ENCODE data around the gene USP17L26.
"Not testable (repeated sequence)": the region's sequence is repeated elsewhere in the genome, so short reads cannot be mapped to it uniquely, and the experiment has no call there.

The USP17L26 gene, protein sequence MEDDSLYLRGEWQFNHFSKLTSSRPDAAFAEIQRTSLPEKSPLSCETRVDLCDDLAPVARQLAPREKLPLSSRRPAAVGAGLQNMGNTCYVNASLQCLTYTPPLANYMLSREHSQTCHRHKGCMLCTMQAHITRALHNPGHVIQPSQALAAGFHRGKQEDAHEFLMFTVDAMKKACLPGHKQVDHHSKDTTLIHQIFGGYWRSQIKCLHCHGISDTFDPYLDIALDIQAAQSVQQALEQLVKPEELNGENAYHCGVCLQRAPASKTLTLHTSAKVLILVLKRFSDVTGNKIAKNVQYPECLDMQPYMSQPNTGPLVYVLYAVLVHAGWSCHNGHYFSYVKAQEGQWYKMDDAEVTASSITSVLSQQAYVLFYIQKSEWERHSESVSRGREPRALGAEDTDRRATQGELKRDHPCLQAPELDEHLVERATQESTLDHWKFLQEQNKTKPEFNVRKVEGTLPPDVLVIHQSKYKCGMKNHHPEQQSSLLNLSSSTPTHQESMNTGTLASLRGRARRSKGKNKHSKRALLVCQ

DNA sequence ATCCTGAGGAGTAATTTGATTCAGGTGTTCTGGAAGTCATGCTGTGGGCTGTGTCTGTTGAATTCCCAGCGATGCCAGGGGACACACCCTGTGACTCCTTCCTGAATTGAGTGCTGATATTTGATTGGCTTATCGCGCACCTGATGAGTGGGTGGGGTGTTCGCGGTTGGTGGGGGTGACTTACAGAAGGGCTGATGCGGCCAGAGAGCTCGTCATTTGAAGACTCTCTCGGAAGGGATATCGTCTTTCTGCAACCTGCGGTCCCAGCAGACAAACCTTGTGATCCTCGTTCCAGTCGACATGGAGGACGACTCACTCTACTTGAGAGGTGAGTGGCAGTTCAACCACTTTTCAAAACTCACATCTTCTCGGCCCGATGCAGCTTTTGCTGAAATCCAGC lies at the start of gene USP17L26:
USP17L26 (plus strand) TSS at position 301 of the 400 bp plus-strand sequence; CDS start at position 301, 0 bp downstream.
- not testable (repeated sequence) for H3K4me3 ChIP-seq (ENCODE audit: low read depth in 1 of 2, low read length in 1 of 2); H3K4me1 ChIP-seq (ENCODE audit: control insufficient read depth in 1 of 2, insufficient read depth in 1 of 2, low read depth in 1 of 2, low read length in 1 of 2); H3K27ac ChIP-seq; H3K27me3 ChIP-seq; H3K9me3 ChIP-seq; H3K36me3 ChIP-seq

DNA sequence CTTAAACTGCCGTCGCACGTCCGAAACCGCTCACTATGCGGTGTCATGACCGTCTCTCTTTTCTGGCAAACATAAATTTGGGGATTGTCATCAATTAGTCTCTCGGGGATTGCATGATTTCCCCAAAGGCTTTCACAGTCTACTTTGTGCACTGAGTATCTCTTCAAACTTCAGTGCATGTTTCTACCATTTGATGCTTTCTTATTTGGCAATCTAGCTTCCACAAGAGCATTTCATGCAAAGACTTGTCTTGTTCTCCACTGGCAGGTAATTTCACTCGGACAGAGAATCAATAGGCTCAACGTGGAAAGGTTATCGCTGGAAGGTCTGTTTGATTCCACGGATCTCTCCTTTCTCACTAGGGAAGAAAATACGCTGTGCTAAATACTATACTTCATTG lies 10.3 kb upstream of the USP17L26 start:
- not testable (repeated sequence) for H3K4me3 ChIP-seq (ENCODE audit: low read depth in 1 of 2, low read length in 1 of 2); H3K4me1 ChIP-seq (ENCODE audit: control insufficient read depth in 1 of 2, insufficient read depth in 1 of 2, low read depth in 1 of 2, low read length in 1 of 2); H3K27me3 ChIP-seq; H3K27ac ChIP-seq; H3K9me3 ChIP-seq; H3K36me3 ChIP-seq

DNA sequence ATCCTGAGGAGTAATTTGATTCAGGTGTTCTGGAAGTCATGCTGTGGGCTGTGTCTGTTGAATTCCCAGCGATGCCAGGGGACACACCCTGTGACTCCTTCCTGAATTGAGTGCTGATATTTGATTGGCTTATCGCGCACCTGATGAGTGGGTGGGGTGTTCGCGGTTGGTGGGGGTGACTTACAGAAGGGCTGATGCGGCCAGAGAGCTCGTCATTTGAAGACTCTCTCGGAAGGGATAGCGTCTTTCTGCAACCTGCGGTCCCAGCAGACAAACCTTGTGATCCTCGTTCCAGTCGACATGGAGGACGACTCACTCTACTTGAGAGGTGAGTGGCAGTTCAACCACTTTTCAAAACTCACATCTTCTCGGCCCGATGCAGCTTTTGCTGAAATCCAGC lies 9.6 kb upstream of the USP17L26 start, which contains the start of gene USP17L24:
USP17L24 (plus strand) TSS at position 301 of the 400 bp plus-strand sequence; CDS start at position 301, 0 bp downstream.
- H3K4me3 ChIP-seq (ENCODE audit: low read depth in 1 of 2, low read length in 1 of 2) = not testable (repeated sequence)

DNA sequence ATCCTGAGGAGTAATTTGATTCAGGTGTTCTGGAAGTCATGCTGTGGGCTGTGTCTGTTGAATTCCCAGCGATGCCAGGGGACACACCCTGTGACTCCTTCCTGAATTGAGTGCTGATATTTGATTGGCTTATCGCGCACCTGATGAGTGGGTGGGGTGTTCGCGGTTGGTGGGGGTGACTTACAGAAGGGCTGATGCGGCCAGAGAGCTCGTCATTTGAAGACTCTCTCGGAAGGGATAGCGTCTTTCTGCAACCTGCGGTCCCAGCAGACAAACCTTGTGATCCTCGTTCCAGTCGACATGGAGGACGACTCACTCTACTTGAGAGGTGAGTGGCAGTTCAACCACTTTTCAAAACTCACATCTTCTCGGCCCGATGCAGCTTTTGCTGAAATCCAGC lies 4.8 kb upstream of the USP17L26 start, which contains the start of gene USP17L25:
USP17L25 (plus strand) TSS at position 301 of the 400 bp plus-strand sequence; CDS start at position 301, 0 bp downstream.
- not testable (repeated sequence) for H3K27ac ChIP-seq; H3K27me3 ChIP-seq; H3K4me3 ChIP-seq (ENCODE audit: low read depth in 1 of 2, low read length in 1 of 2); H3K9me3 ChIP-seq; H3K36me3 ChIP-seq; H3K4me1 ChIP-seq (ENCODE audit: control insufficient read depth in 1 of 2, insufficient read depth in 1 of 2, low read depth in 1 of 2, low read length in 1 of 2)

More for the DNA sequence above, 9.6 kb upstream of the USP17L26 start, which contains the start of gene USP17L24:
- not testable (repeated sequence) for H3K36me3 ChIP-seq; H3K4me1 ChIP-seq (ENCODE audit: control insufficient read depth in 1 of 2, insufficient read depth in 1 of 2, low read depth in 1 of 2, low read length in 1 of 2); H3K27me3 ChIP-seq; H3K9me3 ChIP-seq; H3K27ac ChIP-seq

DNA sequence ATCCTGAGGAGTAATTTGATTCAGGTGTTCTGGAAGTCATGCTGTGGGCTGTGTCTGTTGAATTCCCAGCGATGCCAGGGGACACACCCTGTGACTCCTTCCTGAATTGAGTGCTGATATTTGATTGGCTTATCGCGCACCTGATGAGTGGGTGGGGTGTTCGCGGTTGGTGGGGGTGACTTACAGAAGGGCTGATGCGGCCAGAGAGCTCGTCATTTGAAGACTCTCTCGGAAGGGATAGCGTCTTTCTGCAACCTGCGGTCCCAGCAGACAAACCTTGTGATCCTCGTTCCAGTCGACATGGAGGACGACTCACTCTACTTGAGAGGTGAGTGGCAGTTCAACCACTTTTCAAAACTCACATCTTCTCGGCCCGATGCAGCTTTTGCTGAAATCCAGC lies 4.6 kb downstream of the USP17L26 start, which contains the start of gene USP17L5:
USP17L5 (plus strand) TSS at position 301 of the 400 bp plus-strand sequence; CDS start at position 301, 0 bp downstream.
- H3K27me3 ChIP-seq; H3K4me1 ChIP-seq (ENCODE audit: control insufficient read depth in 1 of 2, insufficient read depth in 1 of 2, low read depth in 1 of 2, low read length in 1 of 2); H3K4me3 ChIP-seq (ENCODE audit: low read depth in 1 of 2, low read length in 1 of 2); H3K27ac ChIP-seq; H3K9me3 ChIP-seq; H3K36me3 ChIP-seq: not testable (repeated sequence)

DNA sequence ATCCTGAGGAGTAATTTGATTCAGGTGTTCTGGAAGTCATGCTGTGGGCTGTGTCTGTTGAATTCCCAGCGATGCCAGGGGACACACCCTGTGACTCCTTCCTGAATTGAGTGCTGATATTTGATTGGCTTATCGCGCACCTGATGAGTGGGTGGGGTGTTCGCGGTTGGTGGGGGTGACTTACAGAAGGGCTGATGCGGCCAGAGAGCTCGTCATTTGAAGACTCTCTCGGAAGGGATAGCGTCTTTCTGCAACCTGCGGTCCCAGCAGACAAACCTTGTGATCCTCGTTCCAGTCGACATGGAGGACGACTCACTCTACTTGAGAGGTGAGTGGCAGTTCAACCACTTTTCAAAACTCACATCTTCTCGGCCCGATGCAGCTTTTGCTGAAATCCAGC lies 9.4 kb downstream of the USP17L26 start, which contains the start of gene USP17L27:
USP17L27 (plus strand) TSS at position 301 of the 400 bp plus-strand sequence; CDS start at position 301, 0 bp downstream.
- not testable (repeated sequence) for H3K4me3 ChIP-seq (ENCODE audit: low read depth in 1 of 2, low read length in 1 of 2); H3K4me1 ChIP-seq (ENCODE audit: control insufficient read depth in 1 of 2, insufficient read depth in 1 of 2, low read depth in 1 of 2, low read length in 1 of 2); H3K9me3 ChIP-seq; H3K27me3 ChIP-seq; H3K36me3 ChIP-seq; H3K27ac ChIP-seq

DNA sequence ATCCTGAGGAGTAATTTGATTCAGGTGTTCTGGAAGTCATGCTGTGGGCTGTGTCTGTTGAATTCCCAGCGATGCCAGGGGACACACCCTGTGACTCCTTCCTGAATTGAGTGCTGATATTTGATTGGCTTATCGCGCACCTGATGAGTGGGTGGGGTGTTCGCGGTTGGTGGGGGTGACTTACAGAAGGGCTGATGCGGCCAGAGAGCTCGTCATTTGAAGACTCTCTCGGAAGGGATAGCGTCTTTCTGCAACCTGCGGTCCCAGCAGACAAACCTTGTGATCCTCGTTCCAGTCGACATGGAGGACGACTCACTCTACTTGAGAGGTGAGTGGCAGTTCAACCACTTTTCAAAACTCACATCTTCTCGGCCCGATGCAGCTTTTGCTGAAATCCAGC lies 14.1 kb downstream of the USP17L26 start, which contains the start of gene USP17L28:
USP17L28 (plus strand) TSS at position 301 of the 400 bp plus-strand sequence; CDS start at position 301, 0 bp downstream.
- not testable (repeated sequence) for H3K27me3 ChIP-seq, H3K27ac ChIP-seq

DNA sequence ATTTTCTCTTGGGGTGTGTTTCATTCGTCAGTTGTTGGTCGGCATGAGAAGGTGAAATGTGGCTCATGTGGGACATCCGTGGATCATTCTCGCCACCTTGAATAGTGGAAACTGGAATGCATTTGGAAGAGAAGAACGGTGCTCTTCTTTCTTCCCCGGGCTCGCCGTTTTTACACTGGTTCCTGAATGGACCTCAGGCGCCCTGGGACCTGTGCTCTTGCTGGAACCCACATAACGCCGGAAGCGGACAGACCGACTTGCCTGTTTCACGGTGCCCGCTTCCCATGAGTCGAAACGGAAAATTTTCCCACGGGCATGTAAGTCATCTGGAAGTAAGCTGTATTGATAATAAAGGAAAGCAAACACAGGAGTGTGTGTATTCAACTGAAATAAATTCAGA lies 16.4 kb downstream of the USP17L26 start:
- H3K27ac ChIP-seq; H3K36me3 ChIP-seq; H3K4me3 ChIP-seq (ENCODE audit: low read depth in 1 of 2, low read length in 1 of 2); H3K27me3 ChIP-seq; H3K4me1 ChIP-seq (ENCODE audit: control insufficient read depth in 1 of 2, insufficient read depth in 1 of 2, low read depth in 1 of 2, low read length in 1 of 2); H3K9me3 ChIP-seq: not testable (repeated sequence)

More for the DNA sequence above, 14.1 kb downstream of the USP17L26 start, which contains the start of gene USP17L28:
- not testable (repeated sequence) for H3K4me3 ChIP-seq (ENCODE audit: low read depth in 1 of 2, low read length in 1 of 2); H3K9me3 ChIP-seq; H3K4me1 ChIP-seq (ENCODE audit: control insufficient read depth in 1 of 2, insufficient read depth in 1 of 2, low read depth in 1 of 2, low read length in 1 of 2); H3K36me3 ChIP-seq

DNA sequence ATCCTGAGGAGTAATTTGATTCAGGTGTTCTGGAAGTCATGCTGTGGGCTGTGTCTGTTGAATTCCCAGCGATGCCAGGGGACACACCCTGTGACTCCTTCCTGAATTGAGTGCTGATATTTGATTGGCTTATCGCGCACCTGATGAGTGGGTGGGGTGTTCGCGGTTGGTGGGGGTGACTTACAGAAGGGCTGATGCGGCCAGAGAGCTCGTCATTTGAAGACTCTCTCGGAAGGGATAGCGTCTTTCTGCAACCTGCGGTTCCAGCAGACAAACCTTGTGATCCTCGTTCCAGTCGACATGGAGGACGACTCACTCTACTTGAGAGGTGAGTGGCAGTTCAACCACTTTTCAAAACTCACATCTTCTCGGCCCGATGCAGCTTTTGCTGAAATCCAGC lies 18.9 kb downstream of the USP17L26 start, which contains the start of gene USP17L29:
USP17L29 (plus strand) TSS at position 301 of the 400 bp plus-strand sequence; CDS start at position 301, 0 bp downstream.
- not testable (repeated sequence) for H3K36me3 ChIP-seq; H3K27ac ChIP-seq; H3K9me3 ChIP-seq; H3K4me3 ChIP-seq (ENCODE audit: low read depth in 1 of 2, low read length in 1 of 2); H3K27me3 ChIP-seq; H3K4me1 ChIP-seq (ENCODE audit: control insufficient read depth in 1 of 2, insufficient read depth in 1 of 2, low read depth in 1 of 2, low read length in 1 of 2)

DNA sequence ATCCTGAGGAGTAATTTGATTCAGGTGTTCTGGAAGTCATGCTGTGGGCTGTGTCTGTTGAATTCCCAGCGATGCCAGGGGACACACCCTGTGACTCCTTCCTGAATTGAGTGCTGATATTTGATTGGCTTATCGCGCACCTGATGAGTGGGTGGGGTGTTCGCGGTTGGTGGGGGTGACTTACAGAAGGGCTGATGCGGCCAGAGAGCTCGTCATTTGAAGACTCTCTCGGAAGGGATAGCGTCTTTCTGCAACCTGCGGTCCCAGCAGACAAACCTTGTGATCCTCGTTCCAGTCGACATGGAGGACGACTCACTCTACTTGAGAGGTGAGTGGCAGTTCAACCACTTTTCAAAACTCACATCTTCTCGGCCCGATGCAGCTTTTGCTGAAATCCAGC lies 28.4 kb downstream of the USP17L26 start, which contains the start of gene USP17L30:
USP17L30 (plus strand) TSS at position 301 of the 400 bp plus-strand sequence; CDS start at position 301, 0 bp downstream.
- not testable (repeated sequence) for H3K4me3 ChIP-seq (ENCODE audit: low read depth in 1 of 2, low read length in 1 of 2); H3K27me3 ChIP-seq; H3K4me1 ChIP-seq (ENCODE audit: control insufficient read depth in 1 of 2, insufficient read depth in 1 of 2, low read depth in 1 of 2, low read length in 1 of 2); H3K36me3 ChIP-seq; H3K9me3 ChIP-seq; H3K27ac ChIP-seq

DNA sequence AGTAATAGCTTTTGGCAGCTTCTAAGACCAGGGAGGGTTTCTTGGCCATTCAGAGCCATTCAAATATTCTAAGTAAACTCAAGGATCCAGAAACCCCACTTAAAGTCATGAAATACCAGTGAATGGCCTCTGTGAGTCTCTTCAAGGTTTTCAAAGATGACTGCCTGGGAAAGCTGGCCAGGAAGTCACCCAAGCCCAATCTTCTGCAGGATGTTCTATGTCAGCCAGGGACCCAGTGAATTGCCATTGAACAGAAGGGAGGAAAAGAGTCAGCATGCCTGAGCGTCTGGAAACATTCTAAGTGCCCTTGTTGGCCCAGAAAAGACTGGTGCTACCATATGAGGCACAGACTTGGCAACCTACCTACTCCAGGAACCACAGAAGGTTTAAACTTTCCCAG lies 45.4 kb downstream of the USP17L26 start:
- H3K4me3 ChIP-seq (ENCODE audit: low read depth in 1 of 2, low read length in 1 of 2); H3K36me3 ChIP-seq; H3K27ac ChIP-seq; H3K9me3 ChIP-seq; H3K4me1 ChIP-seq (ENCODE audit: control insufficient read depth in 1 of 2, insufficient read depth in 1 of 2, low read depth in 1 of 2, low read length in 1 of 2); H3K27me3 ChIP-seq: not testable (repeated sequence)
